ENCODE results near the gene CATSPERB.
"Not testable (repeated sequence)": the region's sequence is repeated elsewhere in the genome, so short reads cannot be mapped to it uniquely, and the experiment has no call there.

CATSPERB gene

DNA sequence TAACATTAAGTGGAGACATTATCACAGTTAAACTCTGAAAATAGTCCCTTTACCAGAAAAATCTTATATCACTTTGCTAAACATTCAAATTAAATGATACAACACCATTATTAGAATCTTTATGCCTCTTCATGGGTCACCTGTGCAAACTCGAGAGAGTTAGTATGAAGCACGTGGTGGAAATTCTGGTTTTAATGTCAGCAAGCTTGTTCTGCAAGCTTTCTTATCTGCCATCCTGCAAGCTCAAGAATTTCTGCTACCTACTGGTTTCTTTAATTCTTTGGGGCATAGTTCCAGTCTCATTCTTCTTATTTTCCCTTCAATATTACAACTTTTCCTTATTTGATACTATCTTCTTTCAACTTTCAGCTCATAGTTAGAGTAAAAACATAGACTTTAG is 868 bp downstream of the CATSPERB start:
- DNase-seq, result no peak

DNA sequence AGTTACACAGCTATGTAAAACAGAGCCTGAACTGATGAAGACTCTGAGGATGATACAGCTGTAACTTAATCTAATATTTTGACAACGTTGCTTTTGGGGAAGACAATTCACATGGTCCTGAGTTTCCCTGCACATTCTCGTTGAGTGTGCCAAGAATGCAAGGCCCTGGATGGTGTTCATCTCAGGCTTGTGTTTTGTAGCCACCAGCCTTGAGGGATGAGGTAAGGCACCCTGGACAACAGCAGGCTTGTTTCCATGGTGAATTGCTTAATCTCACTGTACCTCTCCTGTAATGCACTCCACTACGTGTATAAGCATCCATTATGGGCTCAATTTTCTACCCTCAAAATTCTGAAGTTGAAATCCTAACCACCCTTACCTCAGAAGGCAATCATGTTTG is 2.1 kb downstream of the CATSPERB start:
- DNase-seq, result no peak

DNA sequence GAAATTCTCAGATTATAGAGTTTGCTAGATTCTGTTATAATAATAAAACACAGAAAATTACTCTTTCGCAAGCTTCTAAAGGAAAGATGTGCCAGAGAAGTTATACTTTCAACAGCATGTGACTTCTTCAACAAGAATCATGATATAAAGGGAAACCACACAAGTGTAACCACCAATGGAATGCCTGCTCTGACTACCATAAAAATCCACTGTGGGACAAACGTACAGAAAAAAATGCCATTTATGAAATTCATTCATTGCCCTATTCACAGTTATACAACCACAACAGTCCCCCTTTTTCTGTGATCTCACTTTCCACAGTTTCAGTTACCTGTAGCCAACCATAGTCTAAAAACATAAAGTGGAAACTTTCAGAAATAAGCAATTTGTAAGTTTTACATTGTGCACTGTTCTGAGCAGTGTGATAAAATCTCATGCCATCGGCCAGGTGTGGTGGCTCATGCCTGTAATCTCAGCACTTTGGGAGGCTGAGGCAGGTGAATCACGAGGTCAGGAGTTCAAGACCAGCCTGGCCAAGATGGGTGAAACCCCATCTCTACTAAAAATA is 3.2 kb downstream of the CATSPERB start:
- no peak for DNase-seq

DNA sequence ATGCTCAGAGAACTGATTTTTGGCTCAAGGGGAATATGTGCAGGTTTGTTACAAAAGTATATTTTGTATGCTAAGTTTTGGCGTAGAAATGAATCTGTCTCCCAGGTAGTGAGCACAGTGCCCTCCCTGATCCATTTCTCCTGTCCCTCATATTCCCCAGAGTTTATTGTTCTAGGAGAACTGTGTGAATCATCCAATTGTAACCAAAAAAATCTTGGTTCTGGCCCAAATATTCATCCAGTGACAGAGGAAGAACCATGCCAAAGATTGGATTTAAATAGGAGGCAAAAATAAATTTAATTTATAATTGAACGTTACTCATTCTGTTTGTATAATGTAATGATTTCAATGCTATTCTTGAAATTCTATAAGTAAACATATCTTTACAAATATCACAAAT is 4.8 kb downstream of the CATSPERB start:
- no peak for DNase-seq

GRCh38 chr14:91723501-91723900 is 8.4 kb downstream of the CATSPERB start:
- DNase-seq, result no peak

DNA sequence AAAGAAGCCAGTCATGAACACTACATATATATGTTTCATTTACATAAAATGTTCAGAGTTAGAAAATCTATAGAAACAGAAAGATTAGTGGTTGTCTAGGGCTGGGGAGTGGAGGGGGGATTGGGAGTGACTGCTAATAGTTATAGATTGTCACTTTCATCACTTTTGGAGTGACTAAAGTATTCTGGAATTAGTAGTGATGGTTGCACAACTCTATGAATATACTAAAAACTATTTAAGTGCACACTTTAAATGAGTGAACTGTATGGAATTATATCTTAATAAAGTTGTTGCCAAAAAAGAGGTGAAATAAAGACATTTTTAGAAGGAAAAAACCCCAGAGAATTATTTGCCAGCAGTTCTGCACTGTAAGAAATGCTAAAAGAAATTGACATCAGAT is 9.5 kb downstream of the CATSPERB start:
- DNase-seq, result no peak

GRCh38 chr14:91719839-91720238 is 12.0 kb downstream of the CATSPERB start:
- DNase-seq, result no peak

DNA sequence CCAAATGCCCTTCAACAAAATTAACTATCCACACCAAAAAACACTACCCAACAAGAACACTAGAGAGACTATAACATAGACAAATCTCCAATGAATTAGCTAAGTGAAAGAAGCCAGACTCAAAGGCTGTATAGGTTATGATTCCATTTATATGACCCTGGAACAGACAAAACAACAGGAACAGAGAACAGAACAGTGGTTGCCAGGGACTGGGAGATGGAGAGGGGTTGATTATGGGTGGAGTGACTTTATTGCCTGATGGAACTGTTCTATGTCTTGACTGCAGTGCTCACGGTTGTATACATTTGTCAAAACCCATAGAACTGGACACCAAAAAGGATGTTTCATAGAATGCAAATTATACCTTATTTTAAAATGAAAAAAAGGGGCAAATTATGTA is 14.9 kb downstream of the CATSPERB start:
- DNase-seq, result no peak

GRCh38 chr14:91714805-91715204 is 17.1 kb downstream of the CATSPERB start:
- DNase-seq, result peak; percentile 9

DNA sequence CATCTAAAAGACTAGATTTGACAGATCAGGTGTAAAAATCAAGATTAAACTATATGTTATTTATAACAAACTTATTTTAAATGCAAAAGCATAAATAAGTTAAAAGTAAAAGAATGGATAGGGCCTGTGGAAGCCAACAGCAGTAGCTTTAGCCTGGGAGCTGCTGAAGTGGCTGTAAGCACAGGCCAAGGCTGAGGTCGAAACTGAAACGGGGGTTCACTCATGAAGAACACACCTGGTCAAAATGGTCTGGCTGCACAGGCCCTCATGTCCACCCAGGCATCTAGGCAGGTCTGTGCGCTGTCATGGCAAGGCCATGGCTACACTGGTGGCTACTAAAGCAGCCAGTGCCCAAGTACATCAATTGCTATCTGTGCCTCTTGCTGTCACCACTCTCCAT is 23.1 kb downstream of the CATSPERB start:
- no peak for DNase-seq

- DNase-seq, result no peak
These were observed 24.9 kb downstream of the CATSPERB start for GRCh38 chr14:91706996-91707395.

- no peak for DNase-seq
These were observed 37.2 kb downstream of the CATSPERB start for GRCh38 chr14:91694643-91695042.

DNA sequence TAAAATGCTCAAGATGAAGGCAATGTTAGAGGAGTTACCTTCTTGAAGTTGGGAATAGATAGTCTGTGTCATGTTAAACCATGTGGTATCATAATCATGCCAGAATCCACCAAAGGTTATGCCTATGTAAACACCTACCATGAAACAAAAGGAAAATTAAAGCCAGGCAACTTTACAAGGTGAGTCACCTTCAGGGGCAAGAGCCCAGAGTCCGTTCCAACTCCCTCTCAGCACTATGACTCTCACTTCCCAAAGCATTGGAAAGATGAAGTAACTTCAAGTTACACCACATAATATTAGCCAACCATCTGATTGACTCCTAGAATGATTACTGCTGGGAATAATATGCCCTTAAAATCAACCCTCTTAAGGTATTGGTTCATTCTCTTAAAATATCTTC is 38.5 kb downstream of the CATSPERB start:
- DNase-seq, result no peak

- DNase-seq, result no peak
These were observed 39.8 kb downstream of the CATSPERB start for GRCh38 chr14:91692075-91692474.

- DNase-seq, result no peak
These were observed 42.3 kb downstream of the CATSPERB start for GRCh38 chr14:91689608-91690007.

DNA sequence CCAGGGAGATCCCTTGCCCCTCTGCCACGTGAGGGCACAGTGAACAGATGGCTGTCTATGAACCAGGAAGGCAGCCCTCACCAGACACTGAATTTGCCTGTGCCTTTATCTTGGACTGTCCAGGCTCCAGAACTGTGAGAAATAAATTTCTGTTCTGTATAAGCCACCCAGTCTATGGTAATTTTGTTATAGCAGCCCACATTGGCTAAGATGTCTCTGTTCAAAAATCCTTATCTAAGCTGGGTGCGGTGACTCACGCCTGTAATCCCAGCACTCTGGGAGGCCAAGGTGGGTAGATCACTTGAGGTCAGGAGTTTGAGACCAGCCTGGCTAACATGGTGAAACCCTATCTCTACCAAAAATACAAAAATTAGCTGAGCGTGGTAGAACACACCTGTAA is 44.5 kb downstream of the CATSPERB start:
- not testable (repeated sequence) for DNase-seq

- no peak for DNase-seq
These were observed 46.3 kb downstream of the CATSPERB start for GRCh38 chr14:91685600-91685999.

DNA sequence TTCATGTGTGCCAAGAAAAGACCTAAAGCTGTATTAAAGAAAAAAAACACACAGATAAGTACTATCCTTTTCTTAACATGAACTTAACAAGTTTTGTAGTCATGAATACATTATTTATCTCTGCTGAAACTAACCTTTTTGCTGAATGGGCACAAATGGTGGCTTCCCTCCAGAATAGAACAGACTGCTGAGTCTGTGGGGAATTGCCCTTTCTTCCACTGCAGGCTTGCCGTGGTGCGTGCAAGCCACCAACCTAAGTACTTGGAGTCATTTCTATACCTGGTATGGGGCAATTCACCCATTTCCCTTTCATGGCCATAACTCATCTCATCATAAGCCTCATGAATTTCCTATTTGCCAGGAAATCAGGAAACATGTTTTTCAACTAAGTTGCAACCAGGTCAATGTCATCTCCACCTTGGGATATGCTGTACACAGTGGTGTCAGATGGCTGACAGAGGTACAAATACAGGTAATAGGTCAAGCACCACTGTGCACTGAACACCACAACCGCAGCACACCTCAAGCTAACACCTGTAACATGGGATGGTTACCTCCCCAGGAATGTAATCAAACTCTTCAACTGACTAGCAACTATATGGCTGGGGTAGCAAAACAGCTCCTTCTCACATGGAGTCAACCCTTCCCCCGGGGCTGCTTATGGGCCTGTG is 49.9 kb downstream of the CATSPERB start:
- no peak for DNase-seq

DNA sequence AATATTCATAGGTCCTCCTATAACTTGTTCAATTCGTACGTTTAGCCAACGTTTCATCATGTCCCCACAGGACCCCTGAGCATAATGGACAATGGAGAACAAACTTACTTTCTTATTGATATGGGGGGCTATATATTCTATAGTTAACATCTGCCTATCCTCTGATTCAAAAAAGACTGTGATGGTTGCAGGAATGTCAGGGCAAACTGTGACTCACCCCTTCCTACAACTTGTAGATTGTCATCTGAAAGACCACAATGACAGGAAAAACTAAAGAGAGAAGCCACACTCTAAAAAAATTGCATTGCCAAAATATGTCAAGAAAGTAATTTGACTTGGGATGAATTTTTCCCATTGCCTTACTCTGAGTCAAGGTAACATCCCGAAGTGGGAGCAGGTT is 50.8 kb downstream of the CATSPERB start:
- no peak for DNase-seq

GRCh38 chr14:91679273-91679672 is 52.6 kb downstream of the CATSPERB start:
- DNase-seq, result no peak

DNA sequence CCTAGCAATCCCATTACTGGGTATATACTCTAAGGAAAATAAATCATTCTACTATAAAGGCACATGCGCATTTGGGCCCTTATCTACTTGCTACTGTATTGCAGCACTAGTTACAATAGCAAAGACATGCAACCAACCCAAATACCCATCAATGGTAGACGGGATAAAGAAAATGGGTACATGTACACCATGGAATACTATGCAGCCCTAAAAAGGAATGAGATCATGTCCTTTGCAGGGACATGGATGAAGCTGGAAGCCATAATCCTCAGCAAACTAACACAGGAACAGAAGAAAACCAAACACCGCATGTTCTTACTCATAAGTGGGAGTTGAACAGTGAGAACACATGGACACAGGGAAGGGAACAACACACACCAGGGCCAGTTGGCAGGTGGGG is 54.2 kb downstream of the CATSPERB start:
- DNase-seq, result not testable (repeated sequence)

- no peak for DNase-seq
These were observed 57.0 kb downstream of the CATSPERB start for GRCh38 chr14:91674911-91675310.

- DNase-seq, result no peak
These were observed 62.0 kb downstream of the CATSPERB start for GRCh38 chr14:91669867-91670266.

DNA sequence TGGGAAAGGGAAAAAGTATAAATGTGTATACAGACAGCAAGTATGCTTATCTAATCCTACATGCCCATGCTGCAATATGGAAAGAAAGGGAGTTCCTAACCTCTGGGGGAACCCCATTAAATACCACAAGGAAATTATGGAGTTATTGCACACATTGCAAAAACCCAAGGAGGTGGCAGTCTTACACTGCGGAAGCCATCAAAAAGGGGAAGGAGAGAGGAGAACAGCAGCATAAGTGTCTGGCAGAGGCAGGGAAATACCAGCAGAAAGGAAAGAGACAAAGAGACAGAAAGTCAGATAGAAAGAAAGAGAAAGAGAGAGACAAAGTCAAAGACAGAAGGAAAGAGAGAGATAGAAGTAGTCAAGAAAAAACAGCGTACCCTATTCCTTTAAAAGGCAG is 64.8 kb downstream of the CATSPERB start:
- DNase-seq, result not testable (repeated sequence)

DNA sequence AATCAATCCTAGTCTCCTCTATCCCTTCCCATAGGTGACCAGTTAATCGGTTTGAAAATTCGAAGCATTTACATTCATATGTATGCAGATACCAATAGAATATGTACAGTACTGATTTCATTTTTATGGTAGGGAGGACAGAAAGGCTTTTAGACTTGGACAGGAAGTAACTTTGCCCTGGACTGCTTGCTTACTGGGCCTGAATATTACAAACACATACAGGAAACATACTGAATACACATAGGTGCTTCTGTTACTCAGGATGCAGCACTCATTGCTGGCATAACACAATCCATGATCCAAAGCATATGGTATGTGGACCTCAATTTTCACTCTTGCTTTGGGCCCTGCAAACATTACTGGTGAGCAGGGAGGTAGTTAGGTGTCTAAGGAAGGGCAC is 71.1 kb downstream of the CATSPERB start:
- DNase-seq, result no peak
